ENCODE data around the gene THOC5.
"Not testable (repeated sequence)": the region's sequence is repeated elsewhere in the genome, so short reads cannot be mapped to it uniquely, and the experiment has no call there.

THOC5 gene

DNA sequence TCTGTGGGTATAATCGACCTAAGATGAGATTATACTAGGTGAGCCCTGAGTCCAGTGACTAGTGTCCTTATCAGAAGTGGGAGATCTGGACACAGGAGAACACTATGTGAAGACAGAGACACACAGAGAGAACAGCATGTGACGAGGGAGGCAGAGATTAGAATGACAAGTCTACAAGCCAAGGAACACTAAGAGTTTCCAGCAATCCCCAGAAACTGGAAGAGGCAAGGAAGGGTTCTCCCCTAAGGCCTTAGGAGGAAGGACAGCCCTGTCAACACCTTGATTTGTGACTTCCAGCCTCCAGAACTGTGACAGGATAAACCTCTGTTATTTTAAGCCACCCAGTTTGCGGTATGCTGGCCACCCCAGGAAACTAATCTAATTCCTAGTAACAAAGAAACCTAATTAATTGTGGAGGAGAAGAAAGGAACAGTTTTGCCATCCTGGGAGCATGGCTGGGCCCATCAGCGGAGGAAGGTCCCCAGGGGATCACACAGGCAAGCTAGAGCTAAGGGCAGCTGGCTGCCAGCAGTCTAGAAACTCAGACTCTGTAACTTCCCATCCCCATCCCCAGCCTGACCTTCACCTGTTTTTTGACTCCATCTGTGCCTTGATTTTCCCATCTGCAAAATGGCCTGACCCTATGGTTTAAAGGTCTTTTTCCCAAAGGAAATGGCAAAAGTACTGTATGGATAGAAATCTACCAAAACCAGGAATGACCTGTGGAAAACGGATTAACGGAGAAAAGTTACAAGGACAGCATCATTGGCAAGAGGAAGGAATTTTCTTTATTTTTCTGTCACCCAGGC lies 10.3 kb upstream of the THOC5 start:
- DNase-seq (ENCODE audit: low spot score), result no peak

DNA sequence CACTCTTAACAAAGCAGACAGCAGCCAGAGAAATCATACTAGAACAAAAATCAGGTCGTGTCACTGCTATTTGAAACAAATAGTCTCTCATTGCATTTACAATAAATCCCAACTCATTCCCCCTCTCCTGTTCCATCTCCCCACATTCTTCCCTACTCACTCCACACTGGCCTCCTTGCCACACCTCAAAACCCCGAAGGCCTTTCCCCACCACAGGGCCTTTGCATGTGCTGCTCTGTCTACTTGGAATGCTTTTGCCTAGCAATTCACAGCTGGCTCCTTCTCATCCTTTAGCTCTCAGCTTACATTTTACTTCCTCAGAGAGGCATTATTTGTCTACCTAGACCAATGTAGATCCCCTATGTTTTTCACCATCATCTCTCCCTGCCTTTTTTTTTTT lies 6.3 kb upstream of the THOC5 start:
- DNase-seq (ENCODE audit: low spot score), result no peak

DNA sequence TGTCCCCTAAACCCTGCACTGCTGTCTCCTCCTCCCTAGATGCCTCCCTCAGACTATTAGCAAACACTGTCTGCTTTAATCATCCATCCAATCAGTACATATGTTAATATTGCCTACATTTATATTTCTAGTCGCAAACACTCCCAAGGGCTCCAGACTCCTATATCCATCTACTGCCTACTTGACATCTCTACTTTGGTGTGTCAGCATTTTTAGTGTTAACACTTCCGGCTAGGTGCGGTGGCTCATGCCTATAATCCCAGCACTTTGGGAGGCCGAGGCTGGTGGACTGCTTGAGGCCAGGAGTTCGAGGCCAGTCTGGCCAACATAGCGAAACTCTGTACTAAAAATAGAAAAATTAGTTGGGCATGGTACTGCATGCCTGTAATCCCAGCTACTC lies 5.5 kb upstream of the THOC5 start:
- DNase-seq (ENCODE audit: low spot score), result no peak

DNA sequence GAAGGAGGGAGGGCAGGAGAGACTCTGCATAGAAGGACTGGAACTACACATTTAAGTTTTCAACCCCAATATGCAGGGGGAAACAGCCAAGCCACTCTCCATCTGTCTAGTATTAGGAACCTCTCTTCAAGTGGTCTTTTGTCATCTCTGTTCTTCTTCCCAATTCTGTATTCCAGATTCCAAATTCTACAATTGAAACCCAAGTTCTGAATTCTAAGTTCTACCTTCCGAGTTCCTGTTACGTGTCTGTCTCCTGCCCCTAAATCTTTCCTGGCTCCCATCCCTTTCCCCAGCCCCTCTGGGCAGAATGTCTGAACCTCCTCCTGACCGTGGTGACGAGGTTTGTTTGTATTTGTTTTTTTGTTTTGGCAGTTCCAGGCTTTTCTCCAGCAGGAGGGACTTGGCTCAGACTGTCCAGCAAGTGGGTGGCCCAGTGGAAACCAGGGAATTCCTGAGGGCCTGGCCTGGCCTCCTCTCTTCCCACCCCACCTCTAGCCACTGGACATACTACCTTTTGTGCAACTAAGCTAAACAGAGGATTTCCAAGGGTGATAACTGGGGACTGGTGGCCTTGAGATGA lies 1.6 kb upstream of the THOC5 start:
- DNase-seq (ENCODE audit: low spot score), result no peak

DNA sequence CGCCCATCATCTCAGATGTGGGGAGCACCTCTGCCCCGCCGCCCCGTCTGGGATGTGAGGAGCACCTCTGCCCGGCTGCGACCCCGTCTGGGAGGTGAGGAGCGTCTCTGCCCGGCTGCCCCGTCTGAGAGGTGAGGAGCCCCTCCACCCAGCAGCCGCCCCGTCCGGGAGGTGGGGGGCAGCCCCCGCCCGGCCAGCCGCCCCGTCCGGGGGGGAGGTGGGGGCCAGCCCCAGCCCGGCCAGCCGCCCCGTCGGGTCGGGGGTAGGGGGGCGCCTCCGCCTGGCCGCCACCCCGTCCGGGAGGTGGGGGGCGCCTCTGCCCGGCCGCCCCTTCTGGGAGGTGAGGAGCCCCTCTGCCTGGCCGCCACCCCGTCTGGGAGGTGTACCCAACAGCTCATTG lies 1.2 kb downstream of the THOC5 start:
- not testable (repeated sequence) for DNase-seq (ENCODE audit: low spot score)

DNA sequence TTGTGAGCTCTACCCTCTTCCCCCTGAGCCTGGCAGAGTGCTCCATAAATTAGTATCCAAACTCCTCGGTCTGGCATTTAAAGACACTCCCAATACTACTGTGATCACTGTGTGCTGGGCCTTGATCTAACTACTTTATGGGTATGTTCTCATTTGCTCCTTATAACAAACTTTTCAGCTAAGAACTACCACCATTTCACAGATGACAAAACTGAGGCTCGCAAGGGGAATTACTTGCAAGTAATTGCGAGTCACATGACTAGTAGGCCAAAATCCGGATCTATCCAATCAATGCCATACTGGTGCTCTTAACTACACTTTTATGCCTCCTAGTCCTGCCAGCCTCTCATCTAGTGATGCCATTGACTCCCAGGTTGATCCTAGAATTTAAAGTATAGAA lies 3.6 kb downstream of the THOC5 start:
- DNase-seq (ENCODE audit: low spot score), result no peak

DNA sequence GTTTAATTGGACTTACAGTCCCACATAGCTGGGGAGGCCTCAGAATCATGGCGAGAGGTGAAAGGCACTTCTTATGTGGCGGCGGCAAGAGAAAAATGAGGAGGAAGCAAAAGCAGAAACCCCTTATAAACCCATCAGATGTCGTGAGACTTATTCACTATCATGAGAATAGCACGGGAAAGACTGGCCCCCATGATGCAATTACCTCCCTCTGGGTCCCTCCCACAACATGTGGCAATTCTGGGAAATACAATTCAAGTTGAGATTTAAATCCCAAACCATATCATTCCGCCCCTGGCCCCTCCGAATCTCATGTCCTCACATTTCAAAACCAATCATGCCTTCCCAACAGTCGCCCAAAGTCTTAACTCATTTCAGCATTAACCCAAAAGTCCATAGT lies 8.5 kb downstream of the THOC5 start:
- DNase-seq (ENCODE audit: low spot score), result not testable (repeated sequence)

DNA sequence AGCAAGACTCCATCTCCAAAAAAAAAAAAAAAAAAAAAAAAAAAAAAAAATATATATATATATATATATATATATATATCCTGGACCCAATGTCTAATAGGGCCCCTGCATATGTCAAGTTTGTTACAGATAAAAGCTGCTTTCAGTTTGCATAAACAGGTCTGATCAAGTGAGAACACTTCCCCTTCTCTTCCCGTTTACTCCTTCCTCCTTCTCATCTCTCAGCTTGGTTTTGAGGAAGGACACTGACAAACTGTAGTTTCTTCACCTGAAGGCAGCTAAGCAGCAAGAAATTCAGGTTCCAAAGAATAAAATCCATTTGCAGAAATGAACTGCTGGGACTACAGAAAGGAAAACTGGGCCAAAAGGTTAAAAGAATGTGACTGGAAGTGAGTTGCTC lies 11.7 kb downstream of the THOC5 start:
- DNase-seq (ENCODE audit: low spot score), result no peak

DNA sequence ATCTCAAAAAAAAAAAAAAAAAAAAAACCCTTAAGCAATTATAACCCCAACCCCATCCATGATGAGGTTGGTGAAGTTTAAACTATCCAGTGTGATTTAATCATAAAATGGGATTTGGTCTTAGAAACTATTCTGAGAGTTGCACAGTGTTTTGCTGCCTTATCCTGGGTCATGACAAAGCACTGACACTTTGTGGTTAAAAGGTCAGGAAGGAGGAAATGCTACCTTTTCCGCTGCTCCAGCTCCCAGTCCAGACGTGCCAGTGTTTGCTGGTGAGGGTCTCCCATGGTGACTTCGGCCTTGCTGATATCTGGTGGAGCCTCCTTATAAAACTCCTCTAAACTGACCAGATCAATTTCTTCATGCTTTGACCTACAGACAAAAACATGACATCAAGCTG lies 14.5 kb downstream of the THOC5 start:
- no peak for DNase-seq (ENCODE audit: low spot score)

DNA sequence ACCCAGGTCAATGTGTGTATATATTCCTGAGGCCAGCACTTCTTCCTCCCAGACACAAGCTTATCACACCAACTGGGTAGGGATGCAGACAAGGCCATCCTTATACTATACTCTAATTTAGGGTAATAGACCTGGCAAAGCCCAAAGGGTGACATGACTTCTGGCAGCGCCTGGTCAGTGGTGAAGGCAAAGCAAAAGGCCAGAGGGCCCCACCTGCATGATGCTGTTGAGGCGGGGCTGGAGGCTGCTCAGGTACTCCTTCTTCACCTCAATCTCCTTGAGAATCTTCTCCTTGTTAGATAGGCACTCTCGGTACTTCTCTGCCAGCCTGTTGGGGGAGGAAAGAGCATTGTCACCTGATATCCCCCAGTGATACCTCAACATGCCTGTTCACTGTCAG lies 17.1 kb downstream of the THOC5 start:
- no peak for DNase-seq (ENCODE audit: low spot score)

DNA sequence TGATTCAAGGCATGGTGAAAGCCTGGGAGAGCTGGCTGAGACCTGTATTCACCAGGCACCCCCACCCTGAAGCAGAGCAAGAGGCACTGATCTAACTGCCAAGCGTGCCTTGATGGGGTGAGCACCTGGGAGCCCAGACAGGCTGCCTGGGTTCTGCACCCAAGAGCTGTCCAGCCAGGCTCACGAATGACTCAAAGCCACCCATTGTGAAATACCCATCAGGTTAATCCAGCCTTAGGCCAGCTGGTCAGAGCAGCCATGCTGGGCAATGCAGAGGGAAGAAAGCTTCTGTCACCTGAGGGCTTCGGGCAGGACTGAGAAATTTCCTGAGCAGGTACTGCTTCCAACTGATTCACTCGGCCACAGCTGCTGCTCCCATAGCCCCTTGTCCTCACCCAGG lies 22.1 kb downstream of the THOC5 start:
- DNase-seq (ENCODE audit: low spot score), result no peak

DNA sequence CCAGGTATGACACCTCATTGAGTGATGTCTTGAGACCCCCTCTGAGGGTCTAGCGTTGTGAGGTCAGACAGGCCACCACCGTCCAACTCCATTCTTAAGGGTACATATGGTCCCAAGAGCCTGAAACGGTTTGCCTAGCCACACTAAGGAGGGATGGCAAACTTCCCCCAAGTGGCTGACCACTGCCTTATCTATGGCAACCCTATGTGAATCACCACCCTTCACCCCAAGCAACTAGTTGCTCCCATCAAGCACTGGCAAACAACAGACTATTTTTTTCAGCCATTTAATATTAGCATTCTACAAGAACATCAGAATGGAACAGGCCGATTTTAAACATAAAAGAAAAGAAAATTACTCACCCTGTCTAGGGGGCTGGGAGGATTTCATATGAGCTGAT lies 22.8 kb downstream of the THOC5 start:
- no peak for DNase-seq (ENCODE audit: low spot score)

DNA sequence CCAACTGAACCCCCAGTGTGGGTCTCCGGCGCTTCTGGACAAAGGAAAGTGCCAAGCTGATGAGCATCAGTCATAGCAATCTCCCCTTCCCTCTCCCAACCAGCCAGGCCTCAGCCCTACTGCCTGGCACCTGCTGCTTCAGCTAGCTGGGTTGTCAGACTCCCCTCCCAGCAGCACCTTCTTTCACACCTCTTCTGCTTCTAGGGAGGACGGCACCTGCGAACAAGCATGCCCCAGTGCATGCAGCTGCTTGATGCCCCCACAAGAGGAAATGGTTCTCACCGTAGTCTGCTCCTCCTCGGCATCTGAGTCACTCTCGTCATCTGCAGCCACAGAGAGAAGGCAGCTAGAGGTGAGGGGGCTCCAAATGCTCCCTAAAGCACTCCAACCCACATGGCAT lies 25.4 kb downstream of the THOC5 start:
- no peak for DNase-seq (ENCODE audit: low spot score)

DNA sequence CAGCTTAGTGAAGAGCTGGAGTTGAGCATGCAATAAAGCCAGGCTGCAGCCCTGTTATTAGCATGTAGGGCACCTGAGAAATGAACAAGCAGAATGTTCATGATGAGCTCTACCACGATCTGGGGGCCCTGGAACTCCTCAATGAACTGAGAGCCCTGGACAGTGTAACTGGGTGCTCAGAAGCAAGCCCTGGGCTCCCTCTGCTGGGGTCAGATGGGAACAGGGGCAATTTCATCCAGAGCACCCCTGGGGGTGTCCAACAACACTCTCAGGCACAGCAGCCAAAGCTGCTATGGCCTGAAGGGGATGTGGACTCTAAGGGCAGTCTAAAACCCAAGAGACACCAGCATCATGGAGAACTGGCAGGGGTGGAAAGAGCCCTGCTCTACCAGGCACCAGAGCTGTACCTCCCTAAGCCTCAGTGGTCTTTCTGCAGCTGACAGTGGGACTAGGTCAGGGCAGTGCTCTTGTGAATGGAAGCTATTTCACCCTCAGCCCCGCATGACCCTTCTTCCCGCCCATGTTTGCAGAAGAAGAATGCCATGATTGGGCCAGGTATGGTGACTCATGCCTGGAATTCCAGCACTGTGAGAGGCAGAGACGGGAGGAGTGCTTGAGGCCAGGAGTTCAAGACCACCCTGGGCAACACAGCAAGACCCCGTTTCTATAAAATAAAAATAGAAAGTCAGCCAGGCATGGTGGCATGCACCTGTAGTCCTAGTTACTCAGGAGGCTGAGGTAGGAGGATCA lies 28.9 kb downstream of the THOC5 start:
- DNase-seq (ENCODE audit: low spot score), result peak; percentile 66

DNA sequence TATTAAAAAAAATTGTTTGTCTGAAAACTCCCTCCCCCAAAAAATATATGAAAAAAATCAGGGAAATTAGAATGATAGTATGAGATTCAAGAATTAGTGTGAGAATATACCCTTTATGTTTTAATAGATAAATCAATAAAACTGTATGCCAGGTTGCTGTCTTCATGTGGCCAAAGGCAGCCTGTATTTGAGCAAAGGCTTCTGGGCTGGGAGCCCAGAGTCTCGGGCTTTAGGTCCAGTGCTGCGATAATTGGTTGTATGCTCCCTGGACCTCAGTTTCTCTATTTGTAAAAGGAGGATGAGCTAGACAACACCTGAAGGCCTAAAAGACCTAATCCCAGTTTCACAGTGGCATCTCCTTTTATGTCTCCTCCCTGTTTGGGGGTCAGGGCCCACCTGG lies 29.8 kb downstream of the THOC5 start:
- DNase-seq (ENCODE audit: low spot score), result no peak

DNA sequence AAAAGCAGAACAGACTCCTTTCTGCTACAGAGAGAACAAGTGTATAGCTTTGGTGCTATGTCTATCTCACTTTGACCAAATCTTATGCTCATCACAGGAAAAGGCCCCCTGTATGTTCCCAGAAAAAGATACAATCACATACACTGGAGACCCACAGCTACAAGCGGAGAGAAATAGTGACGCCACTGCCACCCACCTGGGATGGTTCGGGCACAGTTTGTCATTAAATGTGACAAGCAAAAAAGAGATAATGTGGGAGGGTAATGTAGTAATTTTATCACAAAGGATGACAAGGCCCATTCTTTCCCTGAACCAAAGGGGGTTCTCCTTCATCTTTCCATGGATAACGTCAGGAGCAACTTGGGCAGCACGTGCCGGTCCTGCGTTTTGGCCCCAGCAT lies 32.0 kb downstream of the THOC5 start:
- DNase-seq (ENCODE audit: low spot score), result no peak

DNA sequence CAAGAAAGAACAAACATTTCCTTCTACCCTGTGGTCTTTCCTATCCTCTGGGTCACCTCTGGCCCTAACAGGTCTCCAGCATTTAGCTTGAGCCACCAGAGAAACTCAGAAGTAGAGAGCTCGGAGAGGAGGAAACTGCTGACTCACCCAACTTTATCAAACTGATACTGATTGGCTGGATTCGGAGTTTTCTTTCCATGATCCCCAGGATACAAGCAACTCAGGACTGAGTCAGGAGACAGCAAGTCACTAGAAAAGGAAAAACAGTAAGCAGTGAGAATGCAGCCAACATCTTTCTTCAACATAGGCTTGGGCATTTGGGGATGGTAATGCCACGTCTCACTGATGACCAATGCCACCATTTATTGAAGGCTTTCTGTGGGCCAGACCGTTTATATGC lies 32.7 kb downstream of the THOC5 start:
- DNase-seq (ENCODE audit: low spot score), result no peak

DNA sequence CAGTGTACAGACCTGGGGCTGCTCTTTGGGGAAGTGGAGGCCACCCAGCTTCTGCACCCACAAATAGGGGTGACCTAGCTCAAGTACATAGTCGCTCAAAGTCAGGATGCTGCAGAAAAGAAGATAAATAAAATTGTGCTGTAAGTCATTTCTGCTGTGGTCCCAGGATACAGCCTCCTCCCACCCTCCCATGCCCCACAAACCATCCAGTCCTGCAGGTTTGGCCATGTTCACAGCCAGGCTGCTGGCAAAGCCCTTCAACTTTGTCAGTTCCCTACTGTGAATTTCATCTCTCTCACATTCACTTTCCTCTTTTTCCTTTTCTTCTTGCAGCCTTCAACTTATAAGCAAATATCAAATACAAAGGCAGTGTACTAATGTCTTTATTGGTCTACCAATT lies 33.6 kb downstream of the THOC5 start:
- no peak for DNase-seq (ENCODE audit: low spot score)

DNA sequence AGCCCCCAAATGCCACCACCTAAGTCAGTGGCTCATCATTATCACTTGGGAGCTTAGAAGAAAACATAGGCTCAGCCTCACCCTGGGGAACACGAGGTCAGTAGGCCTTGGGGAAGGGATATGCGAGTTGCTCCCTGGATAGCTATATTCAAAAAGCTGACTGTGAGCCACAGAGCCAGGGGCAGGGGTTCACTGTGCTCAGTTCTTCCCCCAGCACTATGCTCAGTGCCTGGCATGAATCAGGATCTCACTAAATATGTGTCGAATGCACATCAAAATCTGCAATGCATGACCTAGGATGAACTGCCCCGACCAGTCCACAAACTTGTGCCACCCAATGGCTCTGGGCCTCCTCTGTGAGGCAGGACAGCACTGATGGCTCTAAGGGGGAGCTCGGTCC lies 35.1 kb downstream of the THOC5 start:
- DNase-seq (ENCODE audit: low spot score), result no peak

DNA sequence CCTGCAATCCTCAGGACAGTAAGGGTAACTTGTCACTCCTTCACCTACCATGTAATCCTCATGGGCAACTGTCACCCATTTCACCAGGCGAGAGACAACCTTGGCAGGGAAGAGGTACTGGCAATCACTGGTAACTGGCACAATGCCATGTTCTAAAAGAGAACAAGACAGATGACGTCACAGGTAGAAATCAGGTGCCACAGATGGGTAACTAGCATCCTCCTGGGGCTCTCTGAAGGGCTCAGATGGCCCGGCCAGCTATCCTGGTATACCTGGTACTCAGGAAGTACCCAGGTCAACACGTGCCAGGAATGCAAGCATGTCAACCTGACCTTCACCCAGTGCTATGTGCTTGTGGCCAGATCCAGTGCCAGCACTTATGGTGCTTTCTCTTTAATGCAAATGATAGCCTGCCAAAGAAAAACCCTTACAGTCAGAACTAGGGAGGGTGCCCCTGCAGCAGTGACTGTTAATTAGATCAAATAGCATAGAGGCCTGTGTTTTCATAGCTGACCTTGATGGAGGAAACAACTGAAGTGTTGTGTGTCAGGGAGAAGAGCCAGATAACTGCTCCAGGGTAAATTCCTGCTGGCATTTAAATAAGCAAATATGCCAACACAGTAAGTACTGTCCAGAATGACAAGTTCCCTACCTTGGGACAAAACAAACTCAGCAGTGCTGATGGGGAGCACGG lies 36.2 kb downstream of the THOC5 start:
- no peak for DNase-seq (ENCODE audit: low spot score)

DNA sequence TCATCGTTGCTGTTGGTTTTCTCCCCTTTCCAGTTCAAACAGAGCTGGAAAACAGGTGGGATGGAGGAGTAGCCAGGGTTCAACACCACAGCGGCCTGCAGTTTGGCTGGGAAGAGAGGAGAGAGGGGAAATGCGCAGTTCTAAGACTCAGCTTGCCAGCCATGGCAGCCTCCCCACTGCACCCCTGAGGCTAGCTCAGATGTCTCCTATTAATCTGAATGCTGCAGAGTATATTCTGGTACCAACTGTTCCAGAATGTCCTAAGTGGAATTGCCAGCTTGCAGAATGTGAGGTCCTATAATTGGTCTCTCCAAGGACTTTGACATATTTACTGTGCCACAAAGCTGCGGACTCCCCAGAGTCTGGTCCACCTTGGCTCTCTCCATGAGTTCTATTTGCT lies 41.5 kb downstream of the THOC5 start:
- DNase-seq (ENCODE audit: low spot score), result no peak

DNA sequence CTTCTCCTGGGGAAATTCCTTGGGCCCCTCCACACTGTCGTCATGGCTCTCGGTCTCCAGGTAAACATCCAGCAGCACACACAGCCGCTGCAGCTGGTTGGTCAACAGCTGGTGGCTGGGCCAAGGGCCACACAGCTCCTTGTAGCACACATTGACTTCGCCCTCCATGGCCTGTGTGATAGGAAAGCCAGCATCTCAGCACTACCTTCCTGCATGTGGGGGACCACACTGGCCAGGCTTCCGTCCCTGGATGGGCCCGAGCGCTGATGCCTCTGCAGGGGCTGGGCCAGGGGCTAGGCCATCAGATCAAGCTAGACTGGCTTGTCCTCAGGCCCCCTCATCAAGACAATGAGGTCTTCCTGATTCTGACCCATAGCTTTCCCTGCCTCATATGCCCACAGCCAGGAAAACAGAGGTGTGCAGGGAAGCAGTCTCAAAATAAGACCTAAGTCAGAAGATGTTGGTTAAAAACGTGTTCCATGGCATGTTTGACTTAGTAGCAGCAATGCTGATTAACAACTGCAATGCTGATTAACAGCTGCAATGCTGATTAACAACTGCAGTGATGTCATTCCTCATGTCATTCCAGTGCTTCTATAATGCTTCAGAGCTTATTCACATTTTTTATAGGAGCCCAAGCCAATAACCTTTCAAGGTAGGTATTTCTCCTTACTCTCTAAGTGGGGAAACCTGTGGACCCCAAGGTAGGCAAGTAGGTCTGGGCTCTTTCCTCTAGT lies 42.3 kb downstream of the THOC5 start:
- DNase-seq (ENCODE audit: low spot score), result no peak
